RWPE2 (cell line): ENCODE results near the gene ACSBG1.
"Not testable (repeated sequence)": the region's sequence is repeated elsewhere in the genome, so short reads cannot be mapped to it uniquely, and the experiment has no call there.

Source experiments
- ATAC-seq: fragments of 200-7000 bp; cut with Tn5 transposase; 3 replicates; pipeline ENCODE4 v1.9.1; 2021; ENCODE audit warnings: low read depth
- DNase-seq: peaks from one replicate; pipeline ENCODE4 v3.0.0-alpha.2; 2020; ENCODE audit warnings: low spot score
- H3K27ac ChIP-seq: fragments of 450-650 bp; 2 replicates; pipeline ENCODE4 v1.5.1; 2017; ENCODE audit warnings: mild to moderate bottlenecking; ENCODE audit not compliant: poor library complexity, severe bottlenecking
- H3K27me3 ChIP-seq: fragments of 250-450 bp; sonication (Bioruptor Pico); 2 replicates; pipeline ENCODE4 v1.5.1; 2021; ENCODE audit warnings: mild to moderate bottlenecking, moderate library complexity; ENCODE audit not compliant: insufficient read depth, poor library complexity, severe bottlenecking
- H3K36me3 ChIP-seq: fragments of 250-450 bp; sonication (Bioruptor Pico); 2 replicates; pipeline ENCODE4 v1.5.1; 2020; ENCODE audit warnings: low read depth, mild to moderate bottlenecking, moderate library complexity
- H3K4me1 ChIP-seq: fragments of 250-450 bp; sonication (Bioruptor Pico); 2 replicates; pipeline ENCODE4 v1.5.1; 2021; ENCODE audit warnings: mild to moderate bottlenecking, moderate library complexity; ENCODE audit not compliant: insufficient read depth, poor library complexity, severe bottlenecking
- H3K4me3 ChIP-seq: fragments of 250-450 bp; sonication (Bioruptor Pico); 2 replicates; pipeline ENCODE4 v1.5.1; 2021; ENCODE audit warnings: mild to moderate bottlenecking, moderate library complexity; ENCODE audit not compliant: severe bottlenecking
- H3K9me3 ChIP-seq: fragments of 250-450 bp; sonication (Bioruptor Pico); 2 replicates; pipeline ENCODE4 v1.5.1; 2021; ENCODE audit warnings: mild to moderate bottlenecking, moderate library complexity; ENCODE audit not compliant: severe bottlenecking
- TF ChIP-seq, protein P1 (sequence below): fragments of 450-650 bp; IDR thresholded peaks from one replicate; pipeline ENCODE4 v1.5.1; 2017; ENCODE audit warnings: mild to moderate bottlenecking, moderate library complexity; ENCODE audit not compliant: poor library complexity, severe bottlenecking

Gene ACSBG1

GRCh38 chr15:78155355-78155939, 78.9 kb downstream of the ACSBG1 start:
- DNase-seq (no peak), ATAC-seq (peak; percentile 54)
- TF ChIP-seq, protein P1, sequence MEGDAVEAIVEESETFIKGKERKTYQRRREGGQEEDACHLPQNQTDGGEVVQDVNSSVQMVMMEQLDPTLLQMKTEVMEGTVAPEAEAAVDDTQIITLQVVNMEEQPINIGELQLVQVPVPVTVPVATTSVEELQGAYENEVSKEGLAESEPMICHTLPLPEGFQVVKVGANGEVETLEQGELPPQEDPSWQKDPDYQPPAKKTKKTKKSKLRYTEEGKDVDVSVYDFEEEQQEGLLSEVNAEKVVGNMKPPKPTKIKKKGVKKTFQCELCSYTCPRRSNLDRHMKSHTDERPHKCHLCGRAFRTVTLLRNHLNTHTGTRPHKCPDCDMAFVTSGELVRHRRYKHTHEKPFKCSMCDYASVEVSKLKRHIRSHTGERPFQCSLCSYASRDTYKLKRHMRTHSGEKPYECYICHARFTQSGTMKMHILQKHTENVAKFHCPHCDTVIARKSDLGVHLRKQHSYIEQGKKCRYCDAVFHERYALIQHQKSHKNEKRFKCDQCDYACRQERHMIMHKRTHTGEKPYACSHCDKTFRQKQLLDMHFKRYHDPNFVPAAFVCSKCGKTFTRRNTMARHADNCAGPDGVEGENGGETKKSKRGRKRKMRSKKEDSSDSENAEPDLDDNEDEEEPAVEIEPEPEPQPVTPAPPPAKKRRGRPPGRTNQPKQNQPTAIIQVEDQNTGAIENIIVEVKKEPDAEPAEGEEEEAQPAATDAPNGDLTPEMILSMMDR = no peak
- H3K27ac ChIP-seq = peak overlapping the region; percentile 32
- H3K9me3 ChIP-seq = no peaks in the 10 kb centered on the region
- peaks cover 51% of the 10 kb centered on the region for H3K36me3 ChIP-seq
- no peak overlapping the region for H3K4me3 ChIP-seq
- peaks cover 28% of the 10 kb centered on the region for H3K4me1 ChIP-seq
- no peaks in the 10 kb centered on the region for H3K27me3 ChIP-seq

- no peaks in the 10 kb centered on the region for H3K9me3 ChIP-seq
- ATAC-seq = no peak
- peak overlapping the region; percentile 32 for H3K27ac ChIP-seq
- TF ChIP-seq, protein P1 = no peak
- H3K4me1 ChIP-seq = peaks cover 32% of the 10 kb centered on the region
- DNase-seq = no peak
- peaks cover 46% of the 10 kb centered on the region for H3K36me3 ChIP-seq
- H3K4me3 ChIP-seq = no peak overlapping the region
- no peaks in the 10 kb centered on the region for H3K27me3 ChIP-seq
These were observed 79.4 kb downstream of the ACSBG1 start for GRCh38 chr15:78154955-78155354.

DNA sequence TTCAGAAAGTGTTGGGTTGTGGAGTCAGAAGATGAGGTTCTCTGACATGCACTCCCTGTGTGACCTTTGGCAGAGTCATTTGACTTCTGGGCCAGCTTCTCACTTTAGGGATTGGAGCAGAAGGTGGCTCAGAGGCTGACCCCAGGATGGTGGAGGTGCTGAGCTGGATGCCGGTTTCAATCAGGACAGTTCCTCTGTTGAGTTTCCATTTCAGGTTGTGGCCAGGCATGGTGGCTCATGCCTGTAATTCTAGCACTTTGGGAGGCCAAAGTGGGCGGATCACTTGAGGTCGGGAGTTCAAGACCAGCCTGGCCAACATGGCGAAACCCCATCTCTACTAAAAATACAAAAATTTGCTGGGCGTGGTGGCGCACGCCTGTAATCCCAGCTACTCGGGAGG, 83.3 kb downstream of the ACSBG1 start:
- Histone ChIP-seq H3K36me3 (peaks cover 12% of the 10 kb centered on the region), H3K4me1 (peaks cover 31% of the 10 kb centered on the region)
- H3K27me3 ChIP-seq, ATAC-seq, H3K27ac ChIP-seq, H3K9me3 ChIP-seq, H3K4me3 ChIP-seq: not testable (repeated sequence)
- DNase-seq = peak; percentile 38

GRCh38 chr15:78149805-78150751, 84.3 kb downstream of the ACSBG1 start:
- H3K27ac ChIP-seq = peak overlapping the region; percentile 39
- peaks cover 3% of the 10 kb centered on the region for H3K36me3 ChIP-seq
- no peaks in the 10 kb centered on the region for H3K27me3 ChIP-seq
- ATAC-seq = peak; percentile 32
- H3K4me3 ChIP-seq = peak overlapping the region; percentile 88
- DNase-seq = peak; percentile 10
- no peaks in the 10 kb centered on the region for H3K9me3 ChIP-seq
- TF ChIP-seq, protein P1 = no peak
- peaks cover 21% of the 10 kb centered on the region for H3K4me1 ChIP-seq

DNA sequence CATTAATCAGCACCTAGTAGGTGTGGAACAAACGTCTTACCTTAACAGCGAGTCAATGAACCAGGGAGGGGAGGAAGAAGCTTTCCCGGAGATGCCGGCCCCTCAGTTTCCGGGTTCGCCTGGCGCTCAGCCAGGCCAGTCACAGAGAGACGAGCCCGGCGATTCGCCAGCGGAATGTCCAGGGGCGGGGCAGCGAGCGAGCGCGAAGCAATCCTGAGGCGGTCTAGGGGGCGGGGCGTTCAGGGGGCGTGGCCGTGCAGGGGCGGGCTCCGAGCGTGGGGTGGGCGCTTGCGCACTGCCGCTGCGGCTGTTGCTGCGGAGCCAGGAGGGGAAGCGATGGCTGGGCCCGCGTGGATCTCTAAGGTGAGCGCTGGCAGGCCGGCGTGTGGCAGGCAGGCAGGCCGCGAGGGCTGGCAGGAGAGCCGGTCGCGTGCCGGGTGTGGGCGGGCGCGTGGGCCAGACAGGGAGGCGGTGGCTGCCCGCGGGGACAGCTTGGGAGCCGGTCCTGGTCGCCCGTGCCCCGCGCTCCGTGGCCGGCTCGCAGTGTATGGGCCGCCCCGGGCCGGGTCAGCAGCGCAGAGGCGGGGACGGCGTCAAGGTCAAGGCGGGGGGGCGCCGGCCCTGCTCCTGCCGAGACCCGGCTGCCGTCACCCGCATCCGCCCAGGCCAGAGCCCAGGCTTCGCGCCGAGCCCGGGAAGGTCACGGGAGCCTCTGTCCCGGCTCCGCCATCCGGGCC, 85.1 kb downstream of the ACSBG1 start, which contains the start of gene IDH3A:
Gene IDH3A (plus strand): TSS at position 295 of the 737 bp plus-strand sequence. CDS start 42 bp downstream, at position 337.
- peak within 1 kb of the TSS; percentile 39 for H3K27ac ChIP-seq
- peak within 1 kb of the TSS; percentile 88 for H3K4me3 ChIP-seq
- H3K36me3 ChIP-seq = no peaks in the 10 kb centered on the region
- H3K27me3 ChIP-seq = no peaks in the 10 kb centered on the region
- peaks cover 17% of the 10 kb centered on the region for H3K4me1 ChIP-seq
- TF ChIP-seq, protein P1 = no peak
- H3K9me3 ChIP-seq = no peaks in the 10 kb centered on the region
- DNase-seq (peak; percentile 100), ATAC-seq (peak; percentile 84)
